Sigmoid colon (tissue), 7 donors: ENCODE data around the gene CSF2RB. TPM values are rescaled to one million over a fixed set of nuclear protein-coding genes. Genes with fewer than 3 reads are reported as not detected.

Experiments
- DNase-seq: peaks from one replicate; pipeline ENCODE4 v3.0.0-alpha.2; 2019
- H3K27ac ChIP-seq, 4 donors: fragments of 200-600 bp; sonication (generic); one replicate each; pipeline ENCODE4 v1.5.1; 2016 to 2019; ENCODE audit warnings: mild to moderate bottlenecking in 1 of 4
- H3K27me3 ChIP-seq, 3 donors: fragments of 200-600 bp; sonication (generic); one replicate each; pipeline ENCODE4 v1.5.1; 2019; ENCODE audit warnings: mild to moderate bottlenecking in 1 of 3
- H3K36me3 ChIP-seq, 4 donors: fragments of 200-600 bp; sonication (generic); one replicate each; pipeline ENCODE4 v1.5.1; 2016 to 2019
- H3K4me1 ChIP-seq, 4 donors: fragments of 200-600 bp; sonication (generic); one replicate each; pipeline ENCODE4 v1.5.1; 2017 to 2019
- H3K4me3 ChIP-seq, 4 donors: fragments of 200-600 bp; sonication (generic); one replicate each; pipeline ENCODE4 v1.5.1; 2017 to 2019; ENCODE audit warnings: mild to moderate bottlenecking in 2 of 4, moderate library complexity in 1 of 4
- H3K9me3 ChIP-seq, 4 donors: fragments of 200-600 bp in 3 of 4; sonication (generic) in 3 of 4; one replicate each; pipeline versions ENCODE4 v1.5.1 to v1.6.1; 2013 to 2019
- CTCF ChIP-seq, 4 experiments: fragments of 450-650 bp in 3 of 4; fragments of 200-600 bp in 1 of 4; IDR thresholded peaks; one replicate each; pipeline ENCODE4 v1.5.1; 2016 to 2019; ENCODE audit warnings: antibody characterized with exemption in 4 of 4, mild to moderate bottlenecking in 3 of 4, moderate library complexity in 2 of 4
- EP300 ChIP-seq, 4 donors: sonication (generic); formaldehyde crosslinking; IDR thresholded peaks; one replicate each; pipeline ENCODE4 v1.6.1; 2017; ENCODE audit warnings: antibody characterized with exemption in 4 of 4
- POLR2A ChIP-seq, 2 donors: fragments of 450-650 bp; IDR thresholded peaks; one replicate each; pipeline ENCODE4 v1.6.1; 2016; ENCODE audit warnings: antibody characterized with exemption in 2 of 2, mild to moderate bottlenecking in 2 of 2, moderate library complexity in 2 of 2
- POLR2AphosphoS5 ChIP-seq, 4 donors: sonication (generic); formaldehyde crosslinking; IDR thresholded peaks; one replicate each; pipeline ENCODE4 v1.6.1; 2017; ENCODE audit warnings: antibody characterized with exemption in 4 of 4
- WGBS, 2 donors: extraction: QIAGEN DNeasy Blood & Tissue Kit; methylation state at CpG; one replicate each; pipeline ENCODE4 v1.1.7; 2013; 5-methylcytosine and 5-hydroxymethylcytosine counted together
- intact Hi-C: fragments of 100-400 bp; cut with DNase I; formaldehyde crosslinking; loops from one replicate; pipeline ENCODE4 v1.15.1; 2023
- polyA plus RNA-seq, 3 donors: library from polyadenylated mRNA; stranded (reverse); fragments of 200-250 nt; gene quantifications; one replicate each; pipeline ENCODE4 v1.2.3, GENCODE V29; 2013
- total RNA-seq, 4 donors: library from RNA; depleted of rRNA; stranded (reverse); fragments of >200 nt; gene quantifications; one replicate each; pipeline ENCODE4 v1.1.0, GENCODE V29; 2016
- donor health status: healthy with polysubstance abuse.
- donor health status: Bipolar disorder and iron deficiency.
- donor health status: healthy.

Gene CSF2RB
- total and polyA plus RNA-seq, 7 donors: 0.60 to 11.4 (median 3.7) TPM

GRCh38 chr22:36933629-36934417 lies 20.4 kb downstream of the CSF2RB start:
- Histone ChIP-seq H3K4me1 (no peaks in the 10 kb centered on the region), H3K4me3 (no peak overlapping the region), H3K36me3 (no peaks in the 10 kb centered on the region), H3K27ac (no peak overlapping the region), H3K27me3 (no peaks in the 10 kb centered on the region), H3K9me3 (no peaks in the 10 kb centered on the region)
- DNase-seq: no peak
- intact Hi-C loops: no loop called here
- TF ChIP-seq EP300 (IDR thresholded peaks at IDR 0.05): no peak
- no peak for TF ChIP-seq POLR2A (IDR thresholded peaks at IDR 0.05)
- no peak for TF ChIP-seq CTCF (IDR thresholded peaks at IDR 0.05)
- WGBS, 2 donors: 83 to 89% methylated on average over 25 of the region's 25 CpGs

GRCh38 chr22:36934418-36935312 lies 21.2 kb downstream of the CSF2RB start:
- no peak overlapping the region for H3K27ac ChIP-seq
- H3K9me3 ChIP-seq: no peaks in the 10 kb centered on the region
- no peaks in the 10 kb centered on the region for H3K36me3 ChIP-seq
- H3K4me3 ChIP-seq: no peak overlapping the region
- H3K4me1 ChIP-seq: no peaks in the 10 kb centered on the region
- intact Hi-C loops: no loop called here
- TF ChIP-seq POLR2A (IDR thresholded peaks at IDR 0.05): no peak
- no peak for TF ChIP-seq EP300 (IDR thresholded peaks at IDR 0.05)
- TF ChIP-seq POLR2AphosphoS5 (IDR thresholded peaks at IDR 0.05): no peak
- TF ChIP-seq CTCF (IDR thresholded peaks at IDR 0.05): no peak
- no peak for DNase-seq
- H3K27me3 ChIP-seq: no peaks in the 10 kb centered on the region
- 85 to 90% methylated on average over 10 of the region's 10 CpGs for WGBS, 2 donors

- no peak overlapping the region for H3K4me3 ChIP-seq
- H3K9me3 ChIP-seq: no peaks in the 10 kb centered on the region
- H3K36me3 ChIP-seq: no peaks in the 10 kb centered on the region
- no peaks in the 10 kb centered on the region for H3K27me3 ChIP-seq
- no peak for DNase-seq
- 90 to 93% methylated on average over 7 of the region's 7 CpGs for WGBS, 2 donors
- TF ChIP-seq CTCF (IDR thresholded peaks at IDR 0.05): no peak
- no peak for TF ChIP-seq EP300 (IDR thresholded peaks at IDR 0.05)
- no peak for TF ChIP-seq POLR2A (IDR thresholded peaks at IDR 0.05)
- no peak for TF ChIP-seq POLR2AphosphoS5 (IDR thresholded peaks at IDR 0.05)
- no peaks in the 10 kb centered on the region for H3K4me1 ChIP-seq
- intact Hi-C loops: no loop called here
- no peak overlapping the region for H3K27ac ChIP-seq
Measured at GRCh38 chr22:36935313-36935610, 21.8 kb downstream of the CSF2RB start.

GRCh38 chr22:36935694-36936093 lies 22.3 kb downstream of the CSF2RB start:
- H3K27ac ChIP-seq: no peak overlapping the region
- no peaks in the 10 kb centered on the region for H3K4me1 ChIP-seq
- no peak overlapping the region for H3K4me3 ChIP-seq
- H3K9me3 ChIP-seq: no peaks in the 10 kb centered on the region
- no peaks in the 10 kb centered on the region for H3K36me3 ChIP-seq
- intact Hi-C loops: no loop called here
- H3K27me3 ChIP-seq: no peaks in the 10 kb centered on the region
- no peak for DNase-seq
- TF ChIP-seq EP300 (IDR thresholded peaks at IDR 0.05) (no peak), CTCF (IDR thresholded peaks at IDR 0.05) (no peak), POLR2A (IDR thresholded peaks at IDR 0.05) (no peak), POLR2AphosphoS5 (IDR thresholded peaks at IDR 0.05) (no peak)
- 78 to 90% methylated on average over 3 of the region's 3 CpGs for WGBS, 2 donors
